HepG2 (cell line): ENCODE results near the gene LRRN1. TPM values are rescaled to one million over a fixed set of nuclear protein-coding genes. Genes with fewer than 3 reads are reported as not detected.

Experiments
- ATAC-seq: fragments of 200-7000 bp; cut with Tn5 transposase; 3 replicates; pipeline ENCODE4 v1.9.1; 2020; ENCODE audit warnings: mild to moderate bottlenecking, moderate library complexity
- BruUV-seq: library from RNA; stranded (reverse); fragments of 400-500 nt; replicated peaks from 2 replicates; lab custom pipeline; 2021; lab: Mats Ljungman, UMichigan
- CTCF ChIA-PET: fragments of 300-600 bp; formaldehyde crosslinking; extraction: SDS; loops from one replicate; lab custom pipeline; 2021; ENCODE audit warnings: low total read pairs, inconsistent platforms, low intra/inter-chr PET ratio; lab: Yijun Ruan, JAX
- POLR2A ChIA-PET: fragments of 350-600 bp; sonication (Branson Sonifier 250); formaldehyde crosslinking; loops from one replicate; lab custom pipeline; 2020; ENCODE audit warnings: antibody characterized with exemption, inconsistent platforms; lab: Yijun Ruan, JAX
- DNase-seq: peaks from one replicate; pipeline ENCODE4 v3.0.0-alpha.2; 2015; ENCODE audit warnings: low spot score
- FAIRE-seq: peaks from 3 replicates; lab custom pipeline; 2011; peaks lifted over from hg19 to GRCh38; lab: Jason Lieb, UNC
- H2AFZ ChIP-seq: one replicate; pipeline ENCODE4 v1.6.1; 2011; ENCODE audit warnings: low read length, inconsistent platforms
- H3K27ac ChIP-seq: fragments of 300-600 bp; 3 replicates; pipeline ENCODE4 v1.8.0; 2011; ENCODE audit warnings: mixed run types, mild to moderate bottlenecking, mixed read lengths, low read length, inconsistent platforms; ENCODE audit not compliant: insufficient read depth; ENCODE audit errors: extremely low read length
- H3K27me3 ChIP-seq, 2 experiments: fragments of 200-600 bp in 1 of 2; 2 replicates in 1 of 2; 3 replicates in 1 of 2; pipeline versions ENCODE4 v1.6.0 to v1.8.0; 2011; ENCODE audit warnings: low read length in 2 of 2, mild to moderate bottlenecking in 2 of 2, moderate library complexity in 2 of 2, inconsistent platforms in 1 of 2; ENCODE audit not compliant: insufficient read depth in 2 of 2, control insufficient read depth in 1 of 2
- H3K36me3 ChIP-seq, 2 experiments: fragments of 200-600 bp in 1 of 2; replicated peaks in 1 of 2; 2 replicates in 1 of 2; 3 replicates in 1 of 2; pipeline versions ENCODE4 v1.5.1 to v1.8.0; 2011; ENCODE audit warnings: low read length in 2 of 2, inconsistent platforms in 1 of 2; ENCODE audit not compliant: insufficient read depth in 2 of 2, control insufficient read depth in 1 of 2
- H3K4me1 ChIP-seq: 2 replicates; pipeline ENCODE4 v1.5.1; 2012; ENCODE audit warnings: low read length, inconsistent platforms; ENCODE audit not compliant: insufficient read depth
- H3K4me2 ChIP-seq: 2 replicates; pipeline ENCODE4 v1.6.0; 2011; ENCODE audit warnings: low read depth, low read length, inconsistent platforms
- H3K4me3 ChIP-seq, 3 experiments: fragments of 200-600 bp in 1 of 3; sonication (generic), shearing (Covaris generic) in 1 of 3; replicated peaks in 1 of 3; 2 replicates each; pipeline ENCODE4 v1.5.1; 2011 to 2016; ENCODE audit warnings: low read length in 3 of 3, inconsistent platforms in 2 of 3, low read depth in 2 of 3, mild to moderate bottlenecking in 2 of 3, control low read depth in 1 of 3, mixed read lengths in 1 of 3; ENCODE audit not compliant: insufficient read depth in 1 of 3
- H3K79me2 ChIP-seq: one replicate; pipeline ENCODE4 v1.6.1; 2011; ENCODE audit warnings: low read length, inconsistent platforms; ENCODE audit not compliant: insufficient read depth
- H3K9ac ChIP-seq: 2 replicates; pipeline ENCODE4 v1.6.0; 2011; ENCODE audit warnings: mild to moderate bottlenecking, low read depth, low read length, inconsistent platforms; ENCODE audit not compliant: insufficient read depth
- H3K9me3 ChIP-seq: 2 replicates; pipeline ENCODE4 v1.5.1; 2012; ENCODE audit warnings: mild to moderate bottlenecking, low read length
- H4K20me1 ChIP-seq: 2 replicates; pipeline ENCODE4 v1.6.0; 2011; ENCODE audit warnings: inconsistent platforms, mild to moderate bottlenecking, low read length, moderate library complexity; ENCODE audit not compliant: insufficient read depth
- BATF2 ChIP-seq: sonication (generic); formaldehyde crosslinking; IDR thresholded peaks from 2 replicates; pipeline ENCODE4 v1.8.0; 2022; ENCODE audit warnings: mild to moderate bottlenecking, missing genetic modification reagents, moderate library complexity
- HMG20B ChIP-seq: conservative IDR thresholded peaks from 2 replicates; pipeline ENCODE4 v1.6.1; 2016; ENCODE audit warnings: missing genetic modification reagents, missing compliant biosample characterization
- NCOA1 ChIP-seq: sonication (generic); formaldehyde crosslinking; IDR thresholded peaks from 2 replicates; pipeline ENCODE4 v1.9.0; 2021; ENCODE audit warnings: missing genetic modification reagents
- NFIB ChIP-seq: sonication (generic); formaldehyde crosslinking; IDR thresholded peaks from 2 replicates; pipeline ENCODE4 v1.9.0; 2021; ENCODE audit warnings: missing genetic modification reagents, mild to moderate bottlenecking, borderline replicate concordance
- RBAK ChIP-seq: sonication (generic); formaldehyde crosslinking; IDR thresholded peaks from 2 replicates; pipeline ENCODE4 v1.5.1; 2020; ENCODE audit warnings: mild to moderate bottlenecking, missing genetic modification reagents
- ZNF225 ChIP-seq: sonication (generic); formaldehyde crosslinking; IDR thresholded peaks from 2 replicates; pipeline ENCODE4 v1.4.0; 2020; ENCODE audit warnings: mild to moderate bottlenecking, missing genetic modification reagents
- ZNF44 ChIP-seq: sonication (generic); formaldehyde crosslinking; IDR thresholded peaks from 2 replicates; pipeline ENCODE4 v1.5.1; 2020; ENCODE audit warnings: mild to moderate bottlenecking, missing genetic modification reagents
- ZNF547 ChIP-seq: sonication (generic); formaldehyde crosslinking; IDR thresholded peaks from 2 replicates; pipeline ENCODE4 v1.5.1; 2020; ENCODE audit warnings: mild to moderate bottlenecking, missing genetic modification reagents
- ZNF589 ChIP-seq: sonication (generic); formaldehyde crosslinking; conservative IDR thresholded peaks from 2 replicates; pipeline ENCODE4 v1.8.0; 2022; ENCODE audit warnings: mild to moderate bottlenecking, moderate library complexity, missing genetic modification reagents
- ZNF777 ChIP-seq: sonication (generic); formaldehyde crosslinking; IDR thresholded peaks from 2 replicates; pipeline ENCODE4 v1.4.0; 2020; ENCODE audit warnings: missing genetic modification reagents
- WGBS: methylation state at CpG from one replicate; pipeline ENCODE4 v1.1.6; 2017; ENCODE audit warnings: low lambda C conversion rate; 5-methylcytosine and 5-hydroxymethylcytosine counted together
- in situ Hi-C: cut with HindIII; loops from 2 replicates; pipeline ENCODE4 v1.10.0; 2017; ENCODE audit warnings: low pct_unique_long_range_greater_than_20kb; ENCODE audit not compliant: extremely low pct_ligation_motif_present
- intact Hi-C: fragments of 100-400 bp; cut with micrococcal nuclease; formaldehyde crosslinking; loops from one replicate; pipeline ENCODE4 v1.10.0; 2022; ENCODE audit not compliant: unreplicated experiment
- polyA plus RNA-seq, 8 experiments: library from polyadenylated mRNA; depleted of rRNA in 3 of 8; stranded (reverse) in 7 of 8; unstranded in 1 of 8; fragments of >200 nt; fragmentation: Illumina TruSeq in 4 of 8; extraction: Trizol in 4 of 8; gene quantifications; 2 replicates each; pipeline versions ENCODE4 v1.2.1 to v1.2.3, GENCODE V29; 2011 to 2016; ENCODE audit warnings: low read depth in 4 of 8, missing spikeins in 1 of 8, mixed read lengths in 1 of 8; ENCODE audit not compliant: insufficient read depth in 1 of 8
- total RNA-seq, 5 experiments: library from RNA; depleted of rRNA; stranded (reverse); fragments of >200 nt; fragmentation: Illumina TruSeq; extraction: Trizol; gene quantifications; 2 replicates each; pipeline ENCODE4 v1.2.3, GENCODE V29; 2016; ENCODE audit warnings: low read depth in 1 of 5
- TF ChIP-seq, protein P1 (sequence below): sonication (generic); formaldehyde crosslinking; IDR thresholded peaks from 2 replicates; pipeline ENCODE4 v1.8.0; 2022; ENCODE audit warnings: mild to moderate bottlenecking, missing genetic modification reagents

Gene LRRN1
- total and polyA plus RNA-seq, 2 of the 13 experiments (the other 11 are each of a cell fraction or from before 2014, with no cell fraction given): not detected

GRCh38 chr3:3806092-3806491, 6.9 kb downstream of the LRRN1 start:
- no peak for FAIRE-seq
- Histone ChIP-seq H3K4me2 (no peak overlapping the region), H3K9ac (no peak overlapping the region), H3K9me3 (no peaks in the 10 kb centered on the region), H3K36me3 (no peaks in the 10 kb centered on the region), H3K4me1 (no peaks in the 10 kb centered on the region), H2AFZ (no peak overlapping the region), H3K27me3 (peaks cover 1 to 13% of the 10 kb centered on the region in 2 experiments; a peak in 4 of 5 replicates), H3K4me3 (no peak overlapping the region), H4K20me1 (no peaks in the 10 kb centered on the region), H3K79me2 (no peaks in the 10 kb centered on the region), H3K27ac (no peak overlapping the region)
- no peak for ATAC-seq
- intact Hi-C loops: no loop called here
- 30% methylated on average over 7 of the region's 7 CpGs for WGBS
- TF ChIP-seq BATF2: no peak
- TF ChIP-seq ZNF44: no peak
- no peak for TF ChIP-seq NFIB (CRISPR knock-in tag)
- no peak for TF ChIP-seq ZNF777 (CRISPR knock-in tag)
- TF ChIP-seq, protein P1, sequence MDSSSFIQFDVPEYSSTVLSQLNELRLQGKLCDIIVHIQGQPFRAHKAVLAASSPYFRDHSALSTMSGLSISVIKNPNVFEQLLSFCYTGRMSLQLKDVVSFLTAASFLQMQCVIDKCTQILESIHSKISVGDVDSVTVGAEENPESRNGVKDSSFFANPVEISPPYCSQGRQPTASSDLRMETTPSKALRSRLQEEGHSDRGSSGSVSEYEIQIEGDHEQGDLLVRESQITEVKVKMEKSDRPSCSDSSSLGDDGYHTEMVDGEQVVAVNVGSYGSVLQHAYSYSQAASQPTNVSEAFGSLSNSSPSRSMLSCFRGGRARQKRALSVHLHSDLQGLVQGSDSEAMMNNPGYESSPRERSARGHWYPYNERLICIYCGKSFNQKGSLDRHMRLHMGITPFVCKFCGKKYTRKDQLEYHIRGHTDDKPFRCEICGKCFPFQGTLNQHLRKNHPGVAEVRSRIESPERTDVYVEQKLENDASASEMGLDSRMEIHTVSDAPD (CRISPR knock-in tag): no peak
- TF ChIP-seq HMG20B (CRISPR knock-in tag): no peak
- TF ChIP-seq NCOA1 (CRISPR knock-in tag): no peak
- TF ChIP-seq ZNF547 (CRISPR knock-in tag): no peak
- no peak for TF ChIP-seq ZNF225 (CRISPR knock-in tag)
- no peak for TF ChIP-seq RBAK (CRISPR knock-in tag)
- TF ChIP-seq ZNF589 (CRISPR knock-in tag): no peak
- in situ Hi-C loops: no loop called here
- ChIA-PET CTCF (no interaction called here), POLR2A (no interaction called here)
- no TSS peak for BruUV-seq
- DNase-seq: no peak
